Tibial nerve (tissue), 4 donors: ENCODE measurements around the gene COX4I2.

Experiments used
- CTCF ChIP-seq, 5 experiments: fragments of 200-600 bp in 3 of 5; fragments of 450-650 bp in 2 of 5; sonication (generic) in 3 of 5; IDR thresholded peaks; one replicate each; pipeline ENCODE4 v1.5.1; 2016 to 2019; ENCODE audit warnings: antibody characterized with exemption in 5 of 5, mild to moderate bottlenecking in 3 of 5, moderate library complexity in 2 of 5
- EP300 ChIP-seq, 2 donors: sonication (generic); formaldehyde crosslinking; IDR thresholded peaks; one replicate each; pipeline ENCODE4 v1.6.1; 2017; ENCODE audit warnings: antibody characterized with exemption in 2 of 2, mild to moderate bottlenecking in 1 of 2

GRCh38 chr20:31632548-31633338 is 5.0 kb upstream of the COX4I2 start:
- TF ChIP-seq EP300 (IDR thresholded peaks at IDR 0.05) (no peak), CTCF (IDR thresholded peaks at IDR 0.05) (no peak)
